Testis (tissue), 2 donors: ENCODE data around the gene BSPRY.

Source experiments
- POLR2A ChIP-seq: fragments of 450-650 bp; IDR thresholded peaks from one replicate; pipeline ENCODE4 v1.6.1; 2017; ENCODE audit warnings: antibody characterized with exemption, mild to moderate bottlenecking, moderate library complexity
- TF ChIP-seq, protein P1 (sequence below), 3 experiments: fragments of 450-650 bp in 2 of 3; fragments of 200-600 bp in 1 of 3; sonication (generic) in 1 of 3; IDR thresholded peaks; one replicate each; pipeline ENCODE4 v1.5.1; 2016 to 2019; ENCODE audit warnings: antibody characterized with exemption in 3 of 3, mild to moderate bottlenecking in 2 of 3, moderate library complexity in 1 of 3

DNA sequence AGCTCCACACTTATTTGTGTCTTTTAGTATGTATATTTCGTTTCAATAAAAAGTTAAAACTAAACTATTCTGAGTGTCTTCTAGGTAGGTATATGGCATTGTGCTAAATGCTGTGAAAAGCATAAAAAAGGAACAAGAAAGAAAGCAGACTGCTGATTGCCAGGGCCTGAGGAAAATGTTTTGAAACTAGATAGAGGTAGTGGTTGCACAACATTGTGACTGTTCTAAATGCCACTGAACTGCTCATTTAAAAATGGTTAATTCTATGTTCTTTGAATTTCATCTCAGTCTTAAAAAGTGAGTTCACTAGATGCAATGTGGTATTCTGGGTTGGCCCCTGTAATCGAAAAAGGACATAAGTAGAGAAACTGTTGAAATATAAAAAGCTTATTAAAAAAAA, 54.3 kb downstream of the BSPRY start:
- TF ChIP-seq, protein P1, sequence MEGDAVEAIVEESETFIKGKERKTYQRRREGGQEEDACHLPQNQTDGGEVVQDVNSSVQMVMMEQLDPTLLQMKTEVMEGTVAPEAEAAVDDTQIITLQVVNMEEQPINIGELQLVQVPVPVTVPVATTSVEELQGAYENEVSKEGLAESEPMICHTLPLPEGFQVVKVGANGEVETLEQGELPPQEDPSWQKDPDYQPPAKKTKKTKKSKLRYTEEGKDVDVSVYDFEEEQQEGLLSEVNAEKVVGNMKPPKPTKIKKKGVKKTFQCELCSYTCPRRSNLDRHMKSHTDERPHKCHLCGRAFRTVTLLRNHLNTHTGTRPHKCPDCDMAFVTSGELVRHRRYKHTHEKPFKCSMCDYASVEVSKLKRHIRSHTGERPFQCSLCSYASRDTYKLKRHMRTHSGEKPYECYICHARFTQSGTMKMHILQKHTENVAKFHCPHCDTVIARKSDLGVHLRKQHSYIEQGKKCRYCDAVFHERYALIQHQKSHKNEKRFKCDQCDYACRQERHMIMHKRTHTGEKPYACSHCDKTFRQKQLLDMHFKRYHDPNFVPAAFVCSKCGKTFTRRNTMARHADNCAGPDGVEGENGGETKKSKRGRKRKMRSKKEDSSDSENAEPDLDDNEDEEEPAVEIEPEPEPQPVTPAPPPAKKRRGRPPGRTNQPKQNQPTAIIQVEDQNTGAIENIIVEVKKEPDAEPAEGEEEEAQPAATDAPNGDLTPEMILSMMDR (IDR thresholded peaks at IDR 0.05), result no peak
- TF ChIP-seq POLR2A, result no peak
